ENCODE results near the gene KIF21B.

The KIF21B gene

GRCh38 chr1:201004732-201005131, 18.8 kb downstream of the KIF21B start:
- Histone ChIP-seq H3K36me3 (no peaks in the 10 kb centered on the region), H3K4me3 (no peak overlapping the region), H3K9me3 (no peaks in the 10 kb centered on the region), H3K27ac (no peak overlapping the region), H3K27me3 (peaks cover 0 to 5% of the 10 kb centered on the region in 2 donors), H3K4me1 (no peaks in the 10 kb centered on the region)
- TF ChIP-seq CTCF (IDR thresholded peaks at IDR 0.05) = no peak
- no peak for DNase-seq
- intact Hi-C loops (cut with DNase I; ENCODE audit: low total_unique reads) = no loop called here

GRCh38 chr1:201004154-201004553, 19.4 kb downstream of the KIF21B start:
- Histone ChIP-seq H3K27ac (no peak overlapping the region), H3K4me1 (no peaks in the 10 kb centered on the region), H3K9me3 (no peaks in the 10 kb centered on the region), H3K27me3 (peaks cover 0 to 5% of the 10 kb centered on the region in 2 donors), H3K36me3 (peaks cover 0 to 4% (median 0%) of the 10 kb centered on the region in 3 donors), H3K4me3 (no peak overlapping the region)
- DNase-seq = no peak
- no peak for TF ChIP-seq CTCF (IDR thresholded peaks at IDR 0.05)
- intact Hi-C loops (cut with DNase I; ENCODE audit: low total_unique reads) = no loop called here

GRCh38 chr1:201002510-201002909, 21.0 kb downstream of the KIF21B start:
- TF ChIP-seq CTCF (IDR thresholded peaks at IDR 0.05) = no peak
- intact Hi-C loops (cut with DNase I; ENCODE audit: low total_unique reads) = no loop called here
- no peaks in the 10 kb centered on the region for H3K4me1 ChIP-seq
- H3K36me3 ChIP-seq = peaks cover 0 to 5% (median 0%) of the 10 kb centered on the region in 3 donors
- H3K27ac ChIP-seq = no peak overlapping the region
- no peak overlapping the region for H3K4me3 ChIP-seq
- H3K9me3 ChIP-seq = no peaks in the 10 kb centered on the region
- no peaks in the 10 kb centered on the region for H3K27me3 ChIP-seq
- no peak for DNase-seq

- H3K4me3 ChIP-seq = no peak overlapping the region
- DNase-seq = no peak
- no peaks in the 10 kb centered on the region for H3K9me3 ChIP-seq
- no peaks in the 10 kb centered on the region for H3K4me1 ChIP-seq
- intact Hi-C loops (cut with DNase I; ENCODE audit: low total_unique reads) = no loop called here
- no peaks in the 10 kb centered on the region for H3K27me3 ChIP-seq
- no peak for TF ChIP-seq CTCF (IDR thresholded peaks at IDR 0.05)
- H3K27ac ChIP-seq = no peak overlapping the region
- H3K36me3 ChIP-seq = peaks cover 0 to 5% (median 0%) of the 10 kb centered on the region in 3 donors
These were observed 21.6 kb downstream of the KIF21B start for GRCh38 chr1:201001962-201002361.

GRCh38 chr1:201000391-201000790, 23.1 kb downstream of the KIF21B start:
- TF ChIP-seq CTCF (IDR thresholded peaks at IDR 0.05) = no peak
- no peaks in the 10 kb centered on the region for H3K9me3 ChIP-seq
- no peaks in the 10 kb centered on the region for H3K4me1 ChIP-seq
- intact Hi-C loops (cut with DNase I; ENCODE audit: low total_unique reads) = no loop called here
- no peak for DNase-seq
- H3K4me3 ChIP-seq = no peak overlapping the region
- H3K27ac ChIP-seq = no peak overlapping the region
- peaks cover 0 to 5% (median 0%) of the 10 kb centered on the region in 3 donors for H3K36me3 ChIP-seq
- no peaks in the 10 kb centered on the region for H3K27me3 ChIP-seq

- no peak for DNase-seq
- H3K27me3 ChIP-seq = no peaks in the 10 kb centered on the region
- TF ChIP-seq CTCF (IDR thresholded peaks at IDR 0.05) = no peak
- peaks cover 0 to 5% (median 0%) of the 10 kb centered on the region in 3 donors for H3K36me3 ChIP-seq
- no peaks in the 10 kb centered on the region for H3K4me1 ChIP-seq
- intact Hi-C loops (cut with DNase I; ENCODE audit: low total_unique reads) = no loop called here
- H3K4me3 ChIP-seq = no peak overlapping the region
- no peak overlapping the region for H3K27ac ChIP-seq
- H3K9me3 ChIP-seq = no peaks in the 10 kb centered on the region
These were observed 23.8 kb downstream of the KIF21B start for GRCh38 chr1:200999667-201000066.

Data from tibial artery (tissue), 4 donors.